HCT116 (cell line): ENCODE results near the gene GRM2. TPM values are rescaled to one million over a fixed set of nuclear protein-coding genes. Genes with fewer than 3 reads are reported as not detected.

ENCODE experiments used
- ATAC-seq: fragments of 200-7000 bp; cut with Tn5 transposase; 2 replicates; pipeline ENCODE4 v1.9.1; 2020; ENCODE audit warnings: mild to moderate bottlenecking, moderate library complexity
- BruUV-seq: library from RNA; stranded (reverse); fragments of 400-500 nt; replicated peaks from 2 replicates; lab custom pipeline; 2021; lab: Mats Ljungman, UMichigan
- CTCF ChIA-PET: fragments of 300-600 bp; sonication (Branson Sonifier 250); formaldehyde crosslinking; loops from one replicate; lab custom pipeline; 2021; ENCODE audit warnings: antibody characterized with exemption; lab: Charles Lee
- POLR2A ChIA-PET: fragments of 300-600, 350-600 bp; sonication (Branson Sonifier 250); formaldehyde crosslinking; loops from one replicate; lab custom pipeline; 2021; ENCODE audit warnings: antibody characterized with exemption; lab: Charles Lee
- RAD21 ChIA-PET, 2 experiments: fragments of 300-600 bp; sonication (Branson Sonifier 250); formaldehyde crosslinking; loops; one replicate each; lab custom pipeline; 2023; ENCODE audit warnings: low total read pairs in 2 of 2; ENCODE audit not compliant: uncharacterized antibody in 2 of 2, unreplicated experiment in 2 of 2, low non-redundant PET in 1 of 2; lab: Charles Lee
- DNase-seq: peaks from one replicate; pipeline ENCODE4 v3.0.0-alpha.2; 2010; ENCODE audit warnings: low read depth, low spot score
- H2AFZ ChIP-seq: fragments of 200-600 bp; shearing (Covaris generic), sonication (generic); 2 replicates; pipeline ENCODE4 v1.6.1; 2017; ENCODE audit warnings: low read depth, mixed run types, mixed read lengths, antibody characterized with exemption, low read length; ENCODE audit not compliant: poor library complexity, severe bottlenecking
- H3K27ac ChIP-seq: 2 replicates; pipeline ENCODE4 v1.5.1; 2012; ENCODE audit warnings: low read depth, low read length
- H3K27me3 ChIP-seq: fragments of 200-600 bp; sonication (generic); 2 replicates; pipeline ENCODE4 v1.6.1; 2016; ENCODE audit warnings: mixed run types, low read length, mixed read lengths; ENCODE audit not compliant: insufficient read depth
- H3K36me3 ChIP-seq, 2 experiments: fragments of 200-500 bp in 1 of 2; fragments of 200-600 bp in 1 of 2; sonication (Bioruptor generic) in 1 of 2; sonication (generic) in 1 of 2; 2 replicates each; pipeline versions ENCODE4 v1.5.1 to v1.6.1; 2014 to 2016; ENCODE audit warnings: low read length in 2 of 2, inconsistent platforms in 1 of 2, mixed read lengths in 1 of 2, mixed run types in 1 of 2; ENCODE audit not compliant: insufficient read depth in 2 of 2, control insufficient read depth in 1 of 2
- H3K4me1 ChIP-seq, 2 experiments: fragments of 200-600 bp in 1 of 2; sonication (generic) in 1 of 2; 2 replicates each; pipeline versions ENCODE4 v1.5.1 to v1.6.1; 2012 to 2017; ENCODE audit warnings: low read length in 2 of 2, inconsistent platforms in 1 of 2, mild to moderate bottlenecking in 1 of 2, mixed read lengths in 1 of 2, mixed run types in 1 of 2, moderate library complexity in 1 of 2; ENCODE audit not compliant: insufficient read depth in 2 of 2, control insufficient read depth in 1 of 2
- H3K4me2 ChIP-seq: fragments of 200-600 bp; sonication (generic); 2 replicates; pipeline ENCODE4 v1.6.1; 2017; ENCODE audit warnings: mixed run types, low read length, mixed read lengths
- H3K4me3 ChIP-seq, 2 experiments: fragments of 200-600 bp in 1 of 2; sonication (generic) in 1 of 2; replicated peaks in 1 of 2; 2 replicates each; pipeline ENCODE4 v1.5.1; 2011 to 2016; ENCODE audit warnings: low read length in 2 of 2, control low read depth in 1 of 2, low read depth in 1 of 2, mild to moderate bottlenecking in 1 of 2, mixed read lengths in 1 of 2, mixed run types in 1 of 2
- H3K79me2 ChIP-seq: fragments of 200-600 bp; sonication (generic); 2 replicates; pipeline ENCODE4 v1.6.1; 2017; ENCODE audit warnings: mild to moderate bottlenecking, mixed run types, low read length, moderate library complexity, mixed read lengths; ENCODE audit not compliant: insufficient read depth
- H3K9ac ChIP-seq: fragments of 200-600 bp; sonication (generic); 2 replicates; pipeline ENCODE4 v1.6.1; 2016; ENCODE audit warnings: low read length, mixed read lengths
- H3K9me2 ChIP-seq: fragments of 200-600 bp; sonication (generic), shearing (Covaris generic); 2 replicates; pipeline ENCODE4 v1.6.1; 2017; ENCODE audit warnings: mixed run types, mild to moderate bottlenecking, moderate library complexity; ENCODE audit not compliant: insufficient read depth
- H3K9me3 ChIP-seq, 2 experiments: fragments of 200-500 bp in 1 of 2; fragments of 200-600 bp in 1 of 2; sonication (Bioruptor generic) in 1 of 2; sonication (generic) in 1 of 2; 2 replicates each; pipeline ENCODE4 v1.6.1; 2014 to 2017; ENCODE audit warnings: low read length in 2 of 2, mixed read lengths in 2 of 2, inconsistent platforms in 1 of 2, low read depth in 1 of 2, mild to moderate bottlenecking in 1 of 2, mixed run types in 1 of 2, moderate library complexity in 1 of 2; ENCODE audit not compliant: control insufficient read depth in 1 of 2, insufficient read depth in 1 of 2
- H4K20me1 ChIP-seq: fragments of 200-600 bp; sonication (generic), shearing (Covaris generic); 2 replicates; pipeline ENCODE4 v1.6.1; 2017; ENCODE audit warnings: mixed run types, mild to moderate bottlenecking, moderate library complexity; ENCODE audit not compliant: insufficient read depth
- CEBPB ChIP-seq: IDR thresholded peaks from 2 replicates; pipeline ENCODE4 v1.6.1; 2012; ENCODE audit warnings: low read depth
- CTCF ChIP-seq, 3 experiments: fragments of 200-600 bp in 1 of 3; sonication (generic) in 1 of 3; IDR thresholded peaks in 2 of 3; conservative IDR thresholded peaks in 1 of 3; 2 replicates each; pipeline ENCODE4 v1.5.1; 2012 to 2017; ENCODE audit warnings: low read depth in 2 of 3, low read length in 2 of 3, antibody characterized with exemption in 1 of 3, borderline replicate concordance in 1 of 3, control low read depth in 1 of 3, mild to moderate bottlenecking in 1 of 3, mixed read lengths in 1 of 3, mixed run types in 1 of 3, moderate library complexity in 1 of 3; ENCODE audit not compliant: insufficient read depth in 1 of 3
- ELF1 ChIP-seq: IDR thresholded peaks from 2 replicates; pipeline ENCODE4 v1.6.1; 2012; ENCODE audit warnings: low read depth, borderline replicate concordance
- EZH2 ChIP-seq: fragments of 200-600 bp; sonication (generic); IDR thresholded peaks from 2 replicates; pipeline ENCODE4 v1.6.1; 2017; ENCODE audit warnings: antibody characterized with exemption, mixed run types
- FOSL1 ChIP-seq: IDR thresholded peaks from 2 replicates; pipeline ENCODE4 v1.6.1; 2012; ENCODE audit warnings: low read depth
- POLR2AphosphoS5 ChIP-seq: IDR thresholded peaks from 2 replicates; pipeline ENCODE4 v1.6.1; 2011; ENCODE audit warnings: mild to moderate bottlenecking, low read depth, low read length, moderate library complexity
- SIN3A ChIP-seq: IDR thresholded peaks from 2 replicates; pipeline ENCODE4 v1.6.1; 2012; ENCODE audit warnings: low read depth
- SRF ChIP-seq: IDR thresholded peaks from 2 replicates; pipeline ENCODE4 v1.6.1; 2012; ENCODE audit warnings: low read depth
- TCF7L2 ChIP-seq: IDR thresholded peaks from 2 replicates; pipeline ENCODE4 v1.7.0; 2011; ENCODE audit warnings: borderline replicate concordance, inconsistent platforms; ENCODE audit not compliant: insufficient read depth, insufficient read length; ENCODE audit errors: extremely low read depth
- YY1 ChIP-seq: IDR thresholded peaks from 2 replicates; pipeline ENCODE4 v1.6.1; 2011; ENCODE audit warnings: low read length, low read depth, moderate library complexity, mild to moderate bottlenecking; ENCODE audit not compliant: insufficient replicate concordance; ENCODE audit errors: extremely low read depth
- ZFX ChIP-seq: fragments of 450-650 bp; IDR thresholded peaks from 2 replicates; pipeline ENCODE4 v1.6.1; 2017
- ZNF274 ChIP-seq: fragments of 200-500 bp; sonication (Bioruptor generic); IDR thresholded peaks from 2 replicates; pipeline ENCODE4 v1.6.1; 2014; ENCODE audit warnings: mild to moderate bottlenecking, low read depth, low read length, inconsistent platforms
- intact Hi-C: fragments of 100-400 bp; cut with micrococcal nuclease; formaldehyde crosslinking; loops from 2 replicates; pipeline ENCODE4 v1.10.0; 2022
- total RNA-seq: library from RNA; stranded (reverse); gene quantifications from one replicate; pipeline ENCODE4 v1.2.1, GENCODE V29; 2021; ENCODE audit not compliant: unreplicated experiment
- TF ChIP-seq, protein P1 (sequence below): IDR thresholded peaks from 2 replicates; pipeline ENCODE4 v1.6.1; 2012

GRM2 gene
- total RNA-seq, 1 experiment from 2014 or later, result 0.32 TPM

GRCh38 chr3:51721062-51721745, 14.3 kb downstream of the GRM2 start:
- no peak for DNase-seq
- no peaks in the 10 kb centered on the region for H4K20me1 ChIP-seq
- no peak for TF ChIP-seq TCF7L2
- TF ChIP-seq, protein P1, sequence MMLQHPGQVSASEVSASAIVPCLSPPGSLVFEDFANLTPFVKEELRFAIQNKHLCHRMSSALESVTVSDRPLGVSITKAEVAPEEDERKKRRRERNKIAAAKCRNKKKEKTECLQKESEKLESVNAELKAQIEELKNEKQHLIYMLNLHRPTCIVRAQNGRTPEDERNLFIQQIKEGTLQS, result no peak
- TF ChIP-seq EZH2, result no peak
- TF ChIP-seq SRF, result no peak
- no peak for TF ChIP-seq CEBPB
- no peak for TF ChIP-seq POLR2AphosphoS5
- no peak for TF ChIP-seq ZNF274
- no peak for TF ChIP-seq CTCF (IDR thresholded peaks at IDR 0.05 in 2 of 3, conservative IDR thresholded peaks at IDR 0.05 in 1 of 3; ENCODE audit: borderline replicate concordance in 1 of 3, insufficient read depth in 1 of 3, low read depth in 2 of 3, low read length in 2 of 3)
- TF ChIP-seq ZFX, result no peak
- no peak for TF ChIP-seq FOSL1
- TF ChIP-seq ELF1, result no peak
- no peak for TF ChIP-seq SIN3A
- no peak for TF ChIP-seq YY1
- TF ChIP-seq, all 23 proteins: peak for 0
- Histone ChIP-seq H3K9me3 (no peaks in the 10 kb centered on the region), H3K27me3 (no peaks in the 10 kb centered on the region), H3K4me3 (no peak overlapping the region), H3K79me2 (no peaks in the 10 kb centered on the region), H3K4me2 (no peak overlapping the region), H3K27ac (no peak overlapping the region), H3K9ac (no peak overlapping the region), H3K4me1 (peaks cover 0 to 7% of the 10 kb centered on the region in 2 experiments; a peak in 2 of 4 replicates), H3K36me3 (no peaks in the 10 kb centered on the region), H2AFZ (no peak overlapping the region), H3K9me2 (no peaks in the 10 kb centered on the region)
- POLR2A ChIA-PET, result no interaction called here
- CTCF ChIA-PET, result interaction anchor here (2.7 kb wide), 1 partner anchor 78 kb away, joined by 31 read pairs; no protein-coding TSS in a partner anchor
- no peak for ATAC-seq
- RAD21 ChIA-PET, result no interaction called here
- no TSS peak for BruUV-seq
- intact Hi-C loops, result no loop called here
